NCI-H460 (cell line): Measurements from ENCODE around the gene IL11RA. TPM values are rescaled to one million over a fixed set of nuclear protein-coding genes. Genes with fewer than 3 reads are reported as not detected.

ENCODE experiments used
- DNase-seq: peaks from one replicate; pipeline ENCODE4 v3.0.0-alpha.2; 2016; ENCODE audit warnings: low read depth; ENCODE audit errors: extremely low read depth
- total RNA-seq: library from RNA; depleted of rRNA; stranded (reverse); fragments of >200 nt; shearing (Covaris generic); gene quantifications from 2 replicates; pipeline ENCODE4 v1.2.3, GENCODE V29; 2014

Gene IL11RA
- total RNA-seq, 1 experiment from 2014 or later = 3.3 TPM

DNA sequence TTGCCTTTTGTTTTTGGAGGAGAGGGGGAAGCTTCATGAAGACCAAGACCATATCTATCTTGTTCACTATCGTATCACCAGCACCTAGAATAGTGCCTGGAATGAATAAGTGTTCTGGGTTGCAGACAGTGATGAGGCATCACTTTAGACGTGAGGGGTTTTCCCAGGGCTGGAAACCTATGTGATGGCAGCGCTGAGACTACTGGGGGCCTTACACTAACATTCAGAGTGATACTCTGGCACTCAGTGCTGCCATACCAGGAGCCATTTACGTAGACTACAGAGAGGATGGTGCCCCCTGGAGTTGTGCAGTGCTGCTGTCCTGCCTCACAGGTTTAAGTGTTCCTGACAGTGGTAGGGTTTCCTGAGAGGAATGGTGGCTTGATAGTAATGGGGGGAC lies 32.2 kb downstream of the IL11RA start:
- no peak for DNase-seq

DNA sequence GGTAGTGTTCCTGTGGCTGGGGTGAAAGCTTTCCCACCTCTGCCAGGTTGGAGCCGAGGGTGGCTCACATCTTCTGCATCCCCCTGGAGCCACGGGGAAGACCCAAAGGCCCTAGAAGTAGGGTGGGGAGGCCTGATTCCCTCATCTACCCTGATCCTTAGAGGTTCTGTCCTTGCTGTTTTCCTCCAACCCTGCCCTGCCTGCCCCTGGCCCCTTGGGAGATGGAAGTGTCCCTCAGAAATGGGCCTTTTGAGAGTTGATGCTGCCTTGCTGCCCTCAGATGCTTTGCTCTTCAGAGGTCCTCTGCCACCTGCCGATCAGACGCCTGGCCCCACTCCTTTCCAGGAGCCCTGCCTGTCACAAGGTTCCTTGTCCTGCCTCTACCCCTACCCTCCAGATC lies 32.8 kb downstream of the IL11RA start:
- DNase-seq = no peak

DNA sequence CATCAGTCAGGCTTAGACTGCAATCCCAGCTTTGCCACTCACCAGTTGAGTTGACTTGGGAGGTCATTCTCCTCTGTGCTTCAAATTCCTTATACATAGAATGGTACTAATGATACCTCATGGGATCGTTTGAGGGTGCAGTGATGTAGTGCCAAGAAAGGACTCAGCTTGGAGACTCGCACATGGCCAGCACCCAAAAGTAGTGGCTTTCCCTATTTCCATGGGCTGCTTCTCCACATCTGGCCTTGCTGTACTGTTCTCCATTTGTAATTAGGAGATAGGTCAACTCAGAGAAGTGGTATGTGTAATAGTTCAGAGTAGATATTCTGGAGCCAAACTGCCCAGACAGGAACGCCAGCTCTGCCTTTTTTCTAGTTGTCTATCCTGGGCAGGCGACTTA lies 33.6 kb downstream of the IL11RA start:
- no peak for DNase-seq

GRCh38 chr9:34686231-34686630 lies 34.2 kb downstream of the IL11RA start:
- no peak for DNase-seq

- no peak for DNase-seq
Measured at GRCh38 chr9:34686732-34687131, 34.7 kb downstream of the IL11RA start.

DNA sequence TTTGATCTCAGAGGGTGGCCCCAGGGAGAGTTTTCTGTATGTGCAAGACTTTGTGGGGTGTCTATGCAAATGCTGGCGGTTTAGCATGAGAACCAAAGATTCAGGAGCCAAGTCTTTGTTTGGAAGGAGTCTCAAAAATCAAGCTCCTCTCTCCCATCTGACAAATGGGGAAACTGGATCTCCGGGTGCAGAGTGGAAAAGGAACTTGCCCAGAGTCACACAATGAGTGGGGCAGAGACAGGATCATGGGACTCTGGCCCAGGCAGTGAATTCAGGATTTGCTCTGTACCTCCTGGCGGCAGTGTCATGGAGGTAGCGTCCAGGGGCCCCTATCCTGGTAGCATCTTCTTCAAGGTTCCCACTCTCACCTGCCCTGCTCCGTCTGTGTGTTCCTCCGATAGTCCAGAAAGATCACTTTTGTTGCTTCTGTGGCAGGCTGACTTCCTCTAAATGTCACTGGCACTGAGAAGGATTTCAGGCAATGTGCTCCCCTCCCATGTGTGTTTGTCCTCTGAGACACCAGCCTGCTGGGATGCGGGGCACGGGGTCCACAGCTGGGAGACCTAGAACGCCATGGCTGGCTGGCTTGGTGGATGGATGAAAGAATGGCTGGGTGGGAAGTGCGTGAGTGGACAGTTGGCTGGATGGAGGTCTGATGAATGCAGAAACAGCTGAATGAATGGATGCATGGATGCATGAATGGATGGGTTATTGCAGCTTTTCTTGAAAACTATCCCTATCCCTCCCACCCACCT lies 35.5 kb downstream of the IL11RA start:
- DNase-seq = no peak

- DNase-seq = no peak
Measured at GRCh38 chr9:34688329-34689115, 36.5 kb downstream of the IL11RA start.

DNA sequence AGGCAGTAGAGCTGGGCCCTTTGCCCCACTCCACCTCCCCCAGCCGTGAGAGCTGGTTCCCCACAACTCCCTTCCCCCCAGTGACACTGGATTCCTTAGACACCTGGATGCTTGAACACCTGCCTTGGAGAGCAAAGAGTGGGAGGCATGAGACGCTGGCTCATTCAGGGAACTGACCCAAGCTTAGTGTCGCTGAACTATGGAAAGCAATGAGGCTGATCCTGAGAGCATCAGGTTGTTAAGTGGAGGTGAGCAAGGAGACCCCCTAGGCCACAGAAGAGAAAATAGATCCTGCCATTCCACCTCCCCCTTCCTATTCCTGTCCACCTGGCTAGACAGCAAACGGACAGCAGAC lies 37.1 kb downstream of the IL11RA start:
- no peak for DNase-seq

DNA sequence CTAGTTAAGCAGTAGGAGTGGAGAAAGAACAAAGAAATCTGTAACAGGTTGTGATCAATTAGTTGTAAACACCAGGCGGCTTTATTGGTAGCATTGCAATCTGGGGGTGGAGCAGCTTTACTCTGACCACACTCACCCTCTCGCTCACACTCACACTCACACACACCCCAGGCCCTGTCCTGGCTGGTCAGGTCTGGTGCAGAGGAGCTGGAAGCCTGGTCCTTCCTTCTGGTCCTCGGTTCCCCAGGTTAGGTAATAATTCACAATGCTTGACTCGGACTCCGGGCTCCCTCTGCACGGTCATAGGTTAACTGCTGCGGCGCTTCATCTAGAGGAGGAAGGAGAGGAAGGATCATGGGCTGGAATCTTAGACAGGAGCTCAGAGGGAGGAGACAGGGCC lies 37.5 kb downstream of the IL11RA start:
- DNase-seq = no peak

- DNase-seq = no peak
Measured at GRCh38 chr9:34690983-34691935, 39.3 kb downstream of the IL11RA start, which contains the start of gene CCL19. Gene CCL19 (minus strand): TSS chr9:34691276. CDS start chr9:34691139, 137 bp downstream.

DNA sequence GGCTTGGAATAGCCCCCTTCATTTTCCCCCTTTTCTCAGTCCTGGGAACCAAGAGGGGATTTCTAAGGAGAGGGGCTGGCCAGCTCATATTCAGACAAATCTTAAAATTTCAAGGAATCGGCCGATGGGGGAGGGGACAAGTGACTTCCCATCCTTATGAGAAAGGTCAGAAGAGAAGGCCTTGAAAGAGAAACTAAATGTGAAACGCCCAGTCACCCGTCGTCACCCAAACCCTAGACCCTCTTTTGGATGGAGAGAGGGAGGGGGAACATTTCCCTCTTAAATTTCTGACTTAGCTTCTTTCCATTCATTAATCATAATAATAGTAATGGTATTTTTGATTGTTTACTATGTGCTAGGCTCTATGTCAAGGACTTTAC lies 39.9 kb downstream of the IL11RA start:
- no peak for DNase-seq

DNA sequence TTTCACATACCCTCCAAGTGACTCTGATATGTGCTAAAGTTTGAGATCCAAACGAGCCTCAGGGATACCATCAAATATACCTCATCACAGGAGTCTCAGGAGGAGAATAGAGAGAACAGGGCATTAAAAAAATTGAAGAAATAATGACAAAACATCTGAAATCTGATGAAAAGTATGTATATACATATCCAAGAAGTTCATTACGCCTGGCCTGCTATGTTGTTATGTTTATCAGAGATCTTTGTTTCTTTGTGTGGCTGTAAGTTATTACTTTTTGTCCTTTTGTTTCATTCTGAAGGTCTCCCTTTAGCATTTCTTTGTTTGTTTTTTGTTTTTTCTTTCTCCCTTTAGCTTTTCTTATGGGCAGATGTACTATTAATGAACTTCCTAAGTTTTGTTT lies 41.6 kb downstream of the IL11RA start:
- DNase-seq = no peak

- DNase-seq = no peak
Measured at GRCh38 chr9:34694811-34695210, 42.8 kb downstream of the IL11RA start.

GRCh38 chr9:34701023-34701768 lies 49.2 kb downstream of the IL11RA start:
- peak; percentile 35 for DNase-seq

DNA sequence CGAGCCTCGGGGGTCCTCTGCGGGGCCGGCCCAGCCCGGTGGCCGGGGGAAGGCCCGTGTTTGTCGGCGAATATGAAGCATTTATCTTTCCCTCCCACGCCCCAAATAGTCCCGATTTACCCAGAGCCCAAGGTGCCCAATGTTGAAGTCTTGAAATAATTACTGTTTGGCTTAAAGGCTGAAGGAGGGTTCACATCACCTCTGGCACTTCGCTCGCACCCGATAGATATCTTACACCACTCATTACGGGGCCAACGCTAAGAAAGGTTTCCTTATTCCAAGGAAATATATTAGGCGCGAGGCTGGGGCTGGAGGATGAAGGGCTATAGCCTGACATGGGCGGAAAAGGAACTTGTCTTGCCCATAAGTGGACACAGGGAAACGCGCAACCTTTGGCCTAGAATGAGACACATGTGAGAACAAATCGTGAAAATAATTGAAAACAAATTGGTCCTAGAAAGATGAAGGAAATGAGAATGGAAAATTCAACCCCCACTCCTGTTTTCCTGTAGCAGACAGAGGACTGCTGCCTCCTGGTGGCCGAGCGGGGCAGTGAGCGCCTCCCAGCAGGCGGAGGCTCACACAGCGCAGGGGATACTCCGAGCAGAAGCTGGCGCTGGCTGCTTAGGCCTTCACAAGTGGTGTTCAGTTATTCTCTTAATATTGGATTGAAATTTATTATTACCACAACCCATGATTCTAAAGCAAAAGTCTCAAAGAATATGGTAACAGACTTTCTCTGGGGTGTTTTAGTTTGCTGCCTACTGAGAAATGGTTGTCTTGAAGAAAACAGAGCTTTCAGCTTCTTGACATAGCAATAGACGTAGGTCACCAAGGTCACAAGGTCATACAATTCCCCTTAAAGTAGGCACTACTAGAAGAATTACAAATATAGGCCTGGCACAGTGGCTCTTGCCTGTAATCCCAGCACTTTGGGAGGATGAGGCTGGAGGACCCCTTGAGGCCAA lies 50.1 kb downstream of the IL11RA start:
- DNase-seq = peak; percentile 49

DNA sequence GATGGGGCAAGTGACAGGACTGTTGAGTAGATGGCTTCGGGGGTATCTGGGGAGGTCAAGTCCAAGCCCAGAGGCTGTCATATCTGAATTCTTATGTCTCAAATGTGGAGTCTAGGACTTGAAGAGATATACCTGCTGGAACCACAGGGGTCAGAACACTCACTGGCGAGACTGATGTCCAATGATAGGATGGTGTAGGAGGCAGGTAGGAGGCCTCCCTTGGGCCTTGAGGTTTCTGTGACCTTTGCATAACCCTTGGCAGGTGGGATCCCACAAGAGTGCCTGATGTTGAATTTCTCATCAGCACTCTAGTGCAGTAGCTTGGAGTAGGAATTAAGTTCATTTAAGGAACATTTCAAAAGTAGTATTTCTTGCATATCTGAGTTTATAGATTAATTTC lies 55.1 kb downstream of the IL11RA start:
- no peak for DNase-seq

GRCh38 chr9:34709196-34709978 lies 57.4 kb downstream of the IL11RA start:
- DNase-seq = no peak

GRCh38 chr9:34710023-34710422 lies 58.0 kb downstream of the IL11RA start, which contains the start of gene CCL21:
Gene CCL21 (minus strand): TSS chr9:34710136. CDS start chr9:34710066, 70 bp downstream.
- no peak for DNase-seq
